Measurements from ENCODE around the gene SPON1.

DNA sequence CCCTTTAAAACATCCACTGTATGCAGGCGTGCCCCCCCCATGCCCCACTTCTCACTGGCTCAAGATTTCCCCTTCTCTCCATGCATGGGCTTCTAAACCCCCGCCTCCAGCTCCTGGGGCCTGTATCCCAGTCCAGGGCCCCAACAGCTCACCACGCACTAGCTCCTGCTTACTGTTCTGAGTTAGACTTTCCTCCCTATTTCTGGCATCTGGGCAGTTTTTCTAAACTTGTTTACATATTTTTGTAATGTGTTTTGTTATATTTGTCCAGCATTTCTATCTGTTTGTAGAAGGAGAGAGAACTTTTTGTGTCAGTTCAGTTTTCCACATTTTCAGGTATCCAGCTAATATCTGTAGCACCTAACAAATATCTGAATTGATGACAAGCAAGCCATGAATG is 178.5 kb downstream of the SPON1 start:
- TF ChIP-seq CTCF (conservative IDR thresholded peaks at IDR 0.05; ENCODE audit: low read length) (no peak), EZH2phosphoT487 (IDR thresholded peaks at IDR 0.05; ENCODE audit: borderline replicate concordance) (no peak)

All from Loucy (cell line).